OCI-LY1 (cell line): ENCODE results near the gene MAK.

Source experiments
- CTCF ChIP-seq: fragments of 200-600 bp; sonication (generic), shearing (Covaris generic); IDR thresholded peaks from 2 replicates; pipeline ENCODE4 v1.5.1; 2017; ENCODE audit warnings: mild to moderate bottlenecking, antibody characterized with exemption, low read length, moderate library complexity, mixed read lengths
- EZH2 ChIP-seq: fragments of 200-600 bp; sonication (generic), shearing (Covaris generic); IDR thresholded peaks from 2 replicates; pipeline ENCODE4 v1.8.0; 2017; ENCODE audit warnings: borderline replicate concordance, mixed run types, mild to moderate bottlenecking, antibody characterized with exemption, low read length, moderate library complexity, mixed read lengths

- TF ChIP-seq CTCF (no peak), EZH2 (no peak)
Observed at GRCh38 chr6:10736731-10737130, 101.6 kb downstream of the MAK start.
